GM19328 (cell line): ENCODE data around the gene NCL.

Source experiments
- ATAC-seq: cut with Tn5 transposase; IDR thresholded peaks from one replicate; pipeline ENCODE4 v1.9.1; 2021; ENCODE audit warnings: mild to moderate bottlenecking, moderate library complexity; ENCODE audit not compliant: unreplicated experiment

Gene NCL

DNA sequence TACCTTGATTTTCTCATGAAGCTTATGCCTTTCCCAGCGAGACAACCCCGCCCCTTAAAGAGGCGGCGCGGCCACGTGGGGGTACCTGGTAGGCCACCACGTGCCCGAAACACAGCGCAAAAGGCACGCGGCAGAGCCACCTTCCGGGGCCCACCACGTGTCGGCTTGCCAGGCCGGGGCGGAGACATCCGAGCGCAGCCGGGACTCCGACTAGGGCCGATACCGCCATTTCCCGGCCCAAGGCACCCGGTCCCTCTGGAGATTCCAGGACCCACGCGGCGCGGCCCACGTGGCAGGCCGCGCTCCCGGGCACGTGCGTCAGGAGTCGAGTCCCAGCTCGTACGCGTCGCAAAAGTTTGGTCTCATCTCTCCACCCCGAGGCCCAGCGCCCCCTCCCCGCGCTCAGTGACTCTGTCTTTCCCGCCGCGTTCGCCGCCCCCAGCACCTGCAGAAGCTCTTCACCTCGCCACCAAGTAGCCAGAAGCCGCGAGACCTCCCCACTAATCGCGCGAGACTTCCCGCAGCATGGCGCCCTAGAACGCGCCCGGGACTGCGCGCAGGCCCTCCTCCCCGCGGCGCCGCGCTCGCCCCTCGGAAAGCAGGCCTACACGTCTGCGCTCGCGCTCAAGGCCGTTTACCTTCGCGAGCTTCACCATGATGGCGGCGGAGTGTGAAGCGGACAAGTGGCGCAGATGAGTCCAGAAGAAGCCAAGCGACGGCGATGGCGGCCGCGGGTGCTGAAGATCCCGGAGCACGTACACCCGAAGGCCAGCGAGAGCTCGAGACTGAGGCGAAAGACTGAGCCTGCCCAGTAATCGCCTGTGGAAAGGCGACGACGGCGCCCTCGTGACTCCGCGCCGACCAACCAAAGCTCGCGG is at the start of gene NCL:
NCL (minus strand) TSS at position 787 of the 878 bp plus-strand sequence; CDS start at position 656, 131 bp downstream.
- ATAC-seq, result peak; percentile 89

- no peak for ATAC-seq
Observed at GRCh38 chr2:231513746-231514224, 49.5 kb upstream of the NCL start.

DNA sequence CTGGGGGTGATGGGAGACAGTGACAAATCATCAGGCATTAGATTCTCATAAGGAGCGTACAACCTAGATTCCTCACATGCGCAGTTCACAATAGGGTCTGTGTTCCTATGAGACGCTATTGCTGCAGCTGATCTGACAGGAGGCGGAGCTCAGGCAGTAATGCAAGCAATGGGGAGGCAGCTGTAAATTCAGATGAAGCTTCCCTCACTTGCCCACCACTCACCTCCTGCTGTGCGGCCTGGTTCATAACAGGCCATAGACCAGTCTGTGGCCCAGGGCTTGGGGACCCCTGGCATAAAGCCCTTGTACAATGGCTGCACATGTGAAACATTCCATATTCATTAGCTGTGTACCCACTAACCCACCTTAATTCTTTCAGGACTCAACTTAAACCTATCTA is 47.9 kb upstream of the NCL start:
- ATAC-seq, result no peak

GRCh38 chr2:231503766-231504165 is 39.5 kb upstream of the NCL start:
- ATAC-seq, result no peak

- no peak for ATAC-seq
Observed at GRCh38 chr2:231502596-231502995, 38.3 kb upstream of the NCL start.

DNA sequence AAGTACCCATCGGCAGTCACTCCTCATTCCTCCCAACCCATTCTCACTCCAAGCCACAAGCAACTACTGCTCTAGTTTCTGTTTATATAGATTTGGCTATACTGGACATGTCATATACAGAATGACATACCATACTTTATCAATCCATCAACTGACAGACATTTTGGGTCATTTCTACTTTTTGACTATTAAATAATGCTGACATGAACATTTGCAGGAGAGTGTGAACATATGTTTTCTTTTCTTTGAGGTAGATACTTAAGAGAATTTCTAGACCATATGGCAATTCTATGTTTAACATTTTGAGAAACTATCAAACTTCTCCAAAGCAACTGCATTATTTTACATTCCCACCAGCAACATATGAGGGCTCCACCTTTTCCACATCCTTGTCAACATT is 33.4 kb upstream of the NCL start:
- ATAC-seq, result no peak

DNA sequence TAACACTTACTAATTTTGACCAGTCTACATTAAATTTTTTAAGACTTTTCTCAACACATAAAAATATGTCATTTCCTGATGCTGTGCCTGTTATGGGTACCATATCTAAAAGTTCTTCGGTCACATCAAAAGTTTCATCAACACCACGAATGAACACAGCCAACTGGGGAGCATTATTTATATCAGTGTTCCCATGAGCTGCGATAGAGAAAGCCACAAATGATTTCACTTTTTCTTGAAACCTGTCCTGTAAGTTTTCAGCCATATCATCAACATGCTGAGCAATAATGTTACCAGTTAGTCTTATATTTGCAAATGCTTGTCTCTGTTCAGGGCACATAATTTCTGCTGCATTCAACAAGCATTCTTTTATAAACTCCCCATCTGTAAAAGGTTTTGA is 30.4 kb upstream of the NCL start:
- ATAC-seq, result no peak

DNA sequence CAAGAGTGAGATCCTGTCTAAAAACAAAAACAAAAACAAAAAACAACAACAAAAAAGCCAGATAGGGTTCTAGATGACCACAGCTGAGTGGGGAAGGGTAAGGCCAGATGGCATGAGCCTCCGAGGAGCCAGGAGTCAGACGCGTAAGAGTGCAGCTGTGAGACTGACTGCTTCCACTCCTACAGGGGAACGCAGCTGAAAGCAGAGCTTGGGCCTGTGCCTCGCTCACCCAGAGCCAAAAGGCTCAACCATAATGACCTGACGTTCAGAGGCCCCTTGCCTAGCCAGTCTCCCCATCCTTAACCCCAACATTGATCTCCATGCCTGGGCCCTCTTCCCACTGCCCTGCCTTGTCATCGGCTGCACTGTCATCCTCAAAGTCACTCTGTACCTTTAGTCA is 26.5 kb upstream of the NCL start:
- no peak for ATAC-seq

DNA sequence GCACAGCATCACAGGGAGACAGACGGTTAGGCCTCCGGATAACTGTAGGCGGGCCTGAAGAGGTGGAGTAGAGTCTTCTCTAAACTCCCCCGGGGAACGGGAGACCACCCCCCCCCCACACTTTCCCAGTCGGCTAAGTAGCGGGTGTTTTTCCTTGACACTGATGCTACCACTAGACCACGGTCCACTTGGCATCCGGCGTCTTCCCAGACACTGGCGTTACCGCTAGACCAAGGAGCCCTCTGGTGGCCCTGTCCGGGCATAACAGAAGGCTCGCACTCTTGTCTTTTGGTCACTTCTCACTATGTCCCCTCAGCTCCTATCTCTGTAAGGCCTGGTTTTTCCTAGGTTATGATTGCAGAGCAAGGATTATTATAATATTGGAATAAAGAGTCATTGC is 25.7 kb upstream of the NCL start:
- ATAC-seq, result no peak

GRCh38 chr2:231488331-231488730 is 24.0 kb upstream of the NCL start:
- no peak for ATAC-seq

GRCh38 chr2:231486851-231487596 is 22.7 kb upstream of the NCL start:
- ATAC-seq, result no peak

GRCh38 chr2:231483398-231484329 is 19.4 kb upstream of the NCL start:
- ATAC-seq, result no peak

DNA sequence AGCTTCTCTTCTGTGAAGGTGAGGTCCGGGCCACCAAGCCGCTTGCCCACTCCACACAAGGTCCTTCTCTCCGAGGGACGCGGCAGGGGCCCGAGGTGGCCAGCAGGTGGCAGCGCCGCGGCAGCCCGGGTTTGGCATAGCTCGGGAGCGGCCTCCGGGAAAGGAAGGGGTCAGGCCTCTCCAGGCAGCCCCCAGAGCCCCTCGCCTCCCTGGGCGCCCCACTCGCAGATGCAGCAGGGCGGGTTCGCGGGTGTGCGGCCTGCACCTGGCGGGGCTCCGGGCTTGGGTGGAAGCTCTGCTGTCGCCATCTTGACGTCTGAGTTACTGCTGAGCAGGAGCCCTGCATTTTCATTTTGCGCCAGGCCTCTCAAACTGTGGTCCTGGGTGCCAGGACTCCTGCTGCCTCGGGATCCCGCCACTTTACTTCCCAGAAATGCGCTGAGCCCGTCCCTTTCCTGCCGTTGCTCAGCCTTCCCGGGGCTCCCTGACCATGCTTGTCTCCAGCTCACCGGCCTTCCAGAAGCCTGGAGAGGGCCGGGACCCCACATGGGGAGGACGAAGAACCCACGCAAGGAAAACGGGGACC is 18.6 kb upstream of the NCL start:
- no peak for ATAC-seq

GRCh38 chr2:231480781-231481180 is 16.5 kb upstream of the NCL start:
- no peak for ATAC-seq

DNA sequence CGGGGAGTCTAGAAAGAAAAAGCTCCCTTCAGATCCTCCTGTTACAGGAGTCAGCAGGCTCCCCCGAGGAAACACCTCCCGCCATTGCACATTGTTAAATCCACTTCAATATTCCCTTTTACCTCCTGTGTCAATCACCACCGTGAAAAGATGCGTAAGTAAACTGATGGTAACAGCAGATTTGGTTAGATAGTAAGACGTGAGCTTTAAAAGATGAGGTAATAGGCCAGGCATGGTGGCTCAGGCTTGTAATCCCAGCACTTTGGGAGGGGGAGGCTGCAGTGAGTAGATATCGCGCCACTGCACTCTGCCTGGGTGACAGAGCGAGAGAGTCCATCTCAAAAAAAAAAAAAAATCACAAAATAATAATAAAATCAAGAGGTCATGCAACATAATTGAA is 15.2 kb upstream of the NCL start:
- no peak for ATAC-seq

DNA sequence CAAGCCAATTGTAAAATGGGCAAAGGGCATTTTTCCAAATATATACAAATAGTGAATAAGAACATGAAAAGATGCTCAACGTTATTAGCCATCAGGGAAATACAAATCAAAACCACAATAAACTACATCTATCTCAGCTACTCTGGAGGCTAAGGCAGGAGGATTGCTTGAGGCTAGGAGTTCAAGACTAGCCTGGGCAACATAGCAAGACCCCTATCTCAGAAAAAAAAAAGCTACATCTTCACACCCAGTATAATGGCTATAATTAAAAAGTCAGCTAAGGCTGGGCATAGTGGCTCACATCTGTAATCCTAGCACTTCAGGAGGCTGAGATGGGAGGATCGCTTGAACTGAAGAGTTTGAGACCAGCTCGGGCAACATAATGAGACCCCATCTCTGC is 12.6 kb upstream of the NCL start:
- ATAC-seq, result no peak

DNA sequence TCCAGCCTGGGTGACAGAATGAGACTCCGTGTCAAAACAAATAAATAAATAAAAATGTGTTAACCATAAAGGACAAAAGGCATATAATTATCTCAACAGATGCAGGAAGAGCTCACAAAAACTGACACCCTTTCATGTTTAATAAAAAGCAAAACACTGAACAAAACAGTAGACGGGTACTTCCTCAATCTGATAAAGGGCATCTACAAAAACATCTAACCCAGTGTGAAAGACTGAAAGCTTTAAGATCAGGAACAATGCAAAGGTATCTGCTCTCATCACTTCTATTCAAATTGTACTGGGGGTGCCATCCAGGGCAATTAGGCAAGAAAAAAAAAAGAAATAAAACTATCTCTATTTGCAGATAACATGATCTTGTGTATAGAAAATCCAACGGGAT is 11.7 kb upstream of the NCL start:
- ATAC-seq, result no peak

DNA sequence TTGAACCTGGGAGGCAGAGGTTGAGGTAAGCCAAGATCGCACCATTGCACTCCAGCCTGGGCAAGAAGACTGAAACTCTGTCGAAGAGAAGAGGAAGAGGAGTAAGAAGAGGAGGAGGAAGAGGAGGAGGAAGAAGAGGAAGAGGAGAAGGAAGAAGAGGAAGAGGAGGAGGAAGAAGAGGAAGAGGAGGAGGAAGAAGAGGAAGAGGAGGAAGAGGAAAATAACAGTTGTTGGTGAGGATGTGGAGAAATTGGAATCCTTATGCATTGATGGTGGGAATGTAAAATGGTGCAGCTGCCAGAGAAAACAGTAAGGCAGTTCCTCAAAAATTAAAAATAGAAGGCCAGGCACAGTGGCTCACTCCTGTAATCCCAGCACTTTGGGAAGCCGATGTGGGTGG is 8.5 kb upstream of the NCL start:
- no peak for ATAC-seq

DNA sequence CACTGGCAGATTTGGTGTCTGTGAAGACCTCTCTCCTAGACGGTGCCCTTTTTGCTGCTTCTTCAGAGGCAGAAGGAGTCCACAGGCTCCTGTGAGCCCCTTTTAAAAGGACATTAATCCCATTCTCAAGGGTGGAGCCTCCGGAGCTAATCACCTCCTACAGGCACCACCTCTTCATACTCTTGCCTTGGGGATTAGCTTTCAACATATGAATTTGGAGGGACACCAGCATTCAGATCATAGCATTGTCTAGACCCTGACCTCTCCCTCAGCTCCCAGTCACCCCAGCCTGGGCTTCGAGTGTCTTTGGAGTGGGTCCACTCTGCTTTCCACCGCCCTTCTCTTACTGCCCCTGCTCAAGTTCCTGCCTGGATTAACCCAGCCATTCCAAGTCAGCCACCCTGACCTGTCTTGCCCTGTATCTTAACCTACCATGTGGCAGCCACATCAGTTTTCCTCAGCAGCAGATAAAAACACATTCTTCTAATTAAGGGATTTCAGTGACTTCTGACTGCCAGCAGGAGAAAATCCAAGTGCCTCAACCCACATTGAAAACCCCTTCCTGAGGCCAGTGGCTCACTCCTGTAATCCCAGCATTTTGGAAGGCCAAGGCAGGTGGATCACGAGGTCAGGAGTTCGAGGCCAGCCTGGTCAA is 6.1 kb upstream of the NCL start:
- ATAC-seq, result no peak

DNA sequence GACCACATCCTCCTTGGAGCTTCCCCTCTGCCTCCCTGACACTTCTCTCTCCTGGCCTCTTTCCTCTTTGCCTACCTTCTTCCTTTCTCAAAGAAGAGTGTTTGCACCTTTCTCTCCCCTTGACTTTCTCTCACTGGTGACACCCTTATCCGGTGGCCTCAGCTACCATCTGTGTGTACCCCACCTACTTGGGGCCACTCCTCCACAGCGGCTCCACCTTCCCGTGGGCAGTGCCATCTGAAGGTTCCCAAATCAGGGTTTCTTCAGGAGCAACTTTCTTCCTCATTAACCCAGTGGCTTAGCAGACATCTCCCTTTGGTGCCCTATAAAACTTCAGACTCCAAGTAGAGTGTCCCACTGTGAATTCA is 5.3 kb upstream of the NCL start:
- ATAC-seq, result no peak
